HG03521 (cell line): ENCODE measurements around the gene GPA33.
"Not testable (repeated sequence)": the region's sequence is repeated elsewhere in the genome, so short reads cannot be mapped to it uniquely, and the experiment has no call there.

Experiments used
- ATAC-seq: cut with Tn5 transposase; IDR thresholded peaks from one replicate; pipeline ENCODE4 v1.9.1; 2021; ENCODE audit warnings: mild to moderate bottlenecking, moderate library complexity; ENCODE audit not compliant: unreplicated experiment

The GPA33 gene

GRCh38 chr1:167059045-167059808, 30.9 kb downstream of the GPA33 start:
- ATAC-seq, result no peak

GRCh38 chr1:167057241-167057688, 32.9 kb downstream of the GPA33 start:
- peak; percentile 55 for ATAC-seq

- no peak for ATAC-seq
Measured at GRCh38 chr1:167056529-167057231, 33.5 kb downstream of the GPA33 start.

GRCh38 chr1:167054946-167055630, 35.1 kb downstream of the GPA33 start:
- no peak for ATAC-seq

- no peak for ATAC-seq
Measured at GRCh38 chr1:167054531-167054930, 35.6 kb downstream of the GPA33 start.

GRCh38 chr1:167052389-167052788, 37.8 kb downstream of the GPA33 start:
- ATAC-seq, result no peak

- no peak for ATAC-seq
Measured at GRCh38 chr1:167051907-167052306, 38.3 kb downstream of the GPA33 start.

GRCh38 chr1:167043752-167044488, 46.3 kb downstream of the GPA33 start:
- ATAC-seq, result peak; percentile 93

GRCh38 chr1:167033646-167034045, 56.5 kb downstream of the GPA33 start:
- ATAC-seq, result no peak

GRCh38 chr1:167029553-167029952, 60.6 kb downstream of the GPA33 start:
- not testable (repeated sequence) for ATAC-seq

GRCh38 chr1:167022384-167022783, 67.8 kb downstream of the GPA33 start:
- no peak for ATAC-seq

- ATAC-seq, result no peak
Measured at GRCh38 chr1:167016100-167016750, 74.0 kb downstream of the GPA33 start.

- no peak for ATAC-seq
Measured at GRCh38 chr1:167013108-167013929, 76.9 kb downstream of the GPA33 start.

- ATAC-seq, result no peak
Measured at GRCh38 chr1:167012570-167012969, 77.6 kb downstream of the GPA33 start.

GRCh38 chr1:167011560-167012191, 78.5 kb downstream of the GPA33 start:
- ATAC-seq, result no peak

GRCh38 chr1:167003711-167004110, 86.5 kb downstream of the GPA33 start:
- ATAC-seq, result no peak
